ELR (cell line): ENCODE results near the gene RALGAPA2.
"Not testable (repeated sequence)": the region's sequence is repeated elsewhere in the genome, so short reads cannot be mapped to it uniquely, and the experiment has no call there.

Experiments
- DNase-seq: peaks from one replicate; pipeline ENCODE4 v3.0.0-alpha.2; 2015; ENCODE audit warnings: low read depth

RALGAPA2 gene

GRCh38 chr20:20573797-20574196, 138.6 kb downstream of the RALGAPA2 start:
- no peak for DNase-seq

GRCh38 chr20:20571068-20571780, 141.2 kb downstream of the RALGAPA2 start:
- no peak for DNase-seq

- peak; percentile 60 for DNase-seq
Observed at GRCh38 chr20:20568604-20569205, 143.7 kb downstream of the RALGAPA2 start.

DNA sequence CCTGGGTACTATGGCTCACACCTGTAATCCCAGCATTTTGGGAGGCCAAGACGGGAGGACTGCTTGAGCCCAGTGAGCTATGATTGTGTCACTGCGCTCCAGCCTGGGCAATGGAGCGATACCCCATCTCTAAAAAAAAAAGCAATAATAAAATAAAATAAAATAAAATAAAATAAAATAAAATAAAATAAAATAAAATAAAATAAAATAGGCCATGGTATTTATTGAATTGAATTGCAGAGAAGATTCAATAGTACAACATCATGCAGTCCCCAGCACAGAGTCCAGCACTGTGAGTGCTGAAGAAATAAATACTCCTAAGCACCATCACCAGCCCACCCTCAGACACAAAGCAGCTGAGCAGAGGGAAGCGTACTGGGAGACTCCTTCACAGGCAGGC, 144.7 kb downstream of the RALGAPA2 start:
- no peak for DNase-seq

DNA sequence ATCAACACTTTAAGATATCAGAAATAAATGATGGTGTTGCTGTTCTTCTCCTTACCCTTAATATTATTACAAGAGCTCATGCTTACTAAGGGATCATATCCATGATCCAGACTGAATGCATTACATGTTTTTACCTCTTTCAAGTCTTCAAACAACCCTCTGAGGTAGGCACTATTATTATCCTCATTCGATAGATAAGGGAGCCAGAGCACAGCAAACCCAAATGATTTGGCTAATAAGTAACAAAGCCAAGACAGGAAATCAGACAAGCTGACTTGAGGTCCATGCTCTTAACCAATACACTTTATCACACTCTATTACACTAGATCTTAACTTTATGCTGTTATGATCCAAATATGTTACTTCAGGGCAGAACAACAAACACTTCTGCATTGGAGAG, 145.9 kb downstream of the RALGAPA2 start:
- DNase-seq = no peak

DNA sequence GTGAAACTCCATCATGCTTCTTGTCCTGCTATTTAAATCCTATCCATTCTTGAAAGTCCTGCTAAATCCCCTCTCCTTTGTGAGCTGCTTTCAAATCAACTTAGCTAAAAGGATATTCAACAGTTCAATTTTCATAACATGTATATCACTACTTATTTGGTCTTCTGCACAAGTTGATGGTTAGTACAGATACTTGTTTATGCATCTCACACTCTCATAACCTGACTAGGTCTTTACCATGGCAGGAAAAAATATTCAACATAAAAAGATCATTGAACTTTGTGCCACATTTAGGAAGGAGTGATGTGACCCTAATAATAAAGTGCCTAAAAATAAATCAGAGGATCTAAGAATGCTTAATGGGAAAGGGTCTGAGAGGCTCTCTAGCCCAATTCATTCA, 148.2 kb downstream of the RALGAPA2 start:
- DNase-seq = no peak

- no peak for DNase-seq
Observed at GRCh38 chr20:20562507-20562906, 149.9 kb downstream of the RALGAPA2 start.

- DNase-seq = no peak
Observed at GRCh38 chr20:20561841-20562240, 150.6 kb downstream of the RALGAPA2 start.

- DNase-seq = no peak
Observed at GRCh38 chr20:20561172-20561571, 151.3 kb downstream of the RALGAPA2 start.

GRCh38 chr20:20557406-20557805, 155.0 kb downstream of the RALGAPA2 start:
- no peak for DNase-seq

GRCh38 chr20:20555838-20556237, 156.6 kb downstream of the RALGAPA2 start:
- DNase-seq = no peak

DNA sequence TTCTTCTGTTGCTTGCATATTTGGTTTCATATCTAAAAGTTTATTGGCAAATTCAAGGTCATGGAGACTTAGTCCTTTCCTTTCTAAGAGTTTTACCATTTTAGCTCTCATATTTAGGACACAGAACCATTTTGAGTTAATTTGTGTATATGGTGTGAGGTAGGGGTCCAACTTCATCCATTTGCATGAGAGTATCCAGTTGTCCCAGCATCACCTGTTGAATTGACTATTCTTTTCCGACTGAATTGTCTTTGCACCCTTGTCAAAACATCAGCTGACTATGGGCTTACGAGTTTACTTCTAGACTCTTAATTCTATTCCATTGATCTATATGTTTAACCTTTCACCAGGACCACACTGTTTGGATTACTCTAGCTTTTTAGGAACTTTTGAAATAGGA, 157.5 kb downstream of the RALGAPA2 start:
- no peak for DNase-seq

GRCh38 chr20:20553541-20553940, 158.9 kb downstream of the RALGAPA2 start:
- no peak for DNase-seq

DNA sequence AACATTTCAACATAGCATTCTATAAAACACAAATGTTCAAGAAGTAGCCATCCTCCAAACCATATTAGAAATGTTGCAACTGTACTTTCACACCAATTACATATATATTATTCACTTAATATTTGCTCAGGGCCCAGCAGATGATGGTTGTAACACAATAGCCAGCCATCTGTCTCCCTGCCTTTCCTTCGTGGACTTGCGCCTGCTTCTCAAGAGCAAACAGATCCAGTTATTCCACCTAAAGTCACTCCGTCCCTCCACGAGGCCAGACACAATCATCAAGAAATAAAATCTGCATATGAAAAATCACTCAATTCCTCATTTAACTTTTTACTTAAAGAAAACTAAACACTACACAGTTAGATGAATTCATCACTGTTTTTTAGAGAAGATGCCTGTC, 160.4 kb downstream of the RALGAPA2 start:
- DNase-seq = no peak

DNA sequence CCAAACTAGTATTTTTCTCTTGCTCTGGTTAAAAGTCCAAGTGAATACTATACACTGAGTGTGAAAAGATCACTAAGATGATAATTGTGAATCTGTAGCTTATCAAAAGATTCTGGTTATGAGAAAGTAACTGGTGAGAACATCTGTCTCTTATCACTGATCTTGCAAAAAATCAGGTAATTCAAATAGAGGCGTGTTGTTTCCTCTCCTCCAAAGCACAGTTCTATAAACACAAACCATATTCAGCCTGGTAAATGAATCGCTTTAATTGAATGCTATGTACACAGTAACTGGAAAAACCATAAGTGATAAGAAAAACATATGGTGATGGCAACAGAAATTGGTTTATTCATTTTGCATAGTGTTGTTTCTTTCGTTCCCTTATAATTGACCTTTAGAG, 161.0 kb downstream of the RALGAPA2 start:
- DNase-seq = no peak

DNA sequence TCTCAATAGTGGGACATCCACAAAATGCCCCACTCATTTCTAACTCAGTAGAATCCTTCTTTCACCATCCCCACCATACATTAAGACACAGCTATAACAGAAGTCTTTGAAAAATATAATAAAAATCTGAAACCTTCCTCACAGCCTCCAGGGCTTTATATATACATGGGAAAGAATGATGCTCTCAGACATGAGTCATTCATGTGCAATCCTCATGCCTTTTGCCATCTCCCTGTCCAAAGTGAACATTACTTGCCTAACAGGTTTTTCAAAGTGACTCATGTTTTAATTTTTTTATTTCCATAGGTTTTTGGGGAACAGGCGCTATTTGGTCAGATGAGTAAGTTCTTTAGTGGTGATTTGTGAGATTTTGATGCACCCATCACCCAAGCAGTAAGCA, 162.7 kb downstream of the RALGAPA2 start:
- DNase-seq = peak; percentile 88

- peak; percentile 17 for DNase-seq
Observed at GRCh38 chr20:20549267-20549612, 163.2 kb downstream of the RALGAPA2 start.

- DNase-seq = no peak
Observed at GRCh38 chr20:20548527-20549266, 163.7 kb downstream of the RALGAPA2 start.

DNA sequence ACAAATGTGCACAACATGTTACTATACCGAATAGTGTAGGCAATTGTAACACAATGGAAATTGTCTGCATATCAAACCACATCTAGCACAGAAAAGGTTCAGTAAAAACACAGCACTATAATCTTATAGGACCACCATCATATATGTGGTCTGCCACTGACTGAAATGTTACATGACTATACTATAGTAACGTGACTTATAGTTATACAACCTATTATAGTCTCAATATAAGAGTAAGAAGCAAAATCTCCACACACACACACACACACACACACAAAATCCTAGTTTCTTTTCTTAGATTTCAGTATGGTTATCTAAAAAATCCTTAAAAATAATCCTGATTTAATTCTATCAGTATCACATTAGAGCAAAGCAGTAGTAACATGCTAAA, 164.6 kb downstream of the RALGAPA2 start:
- no peak for DNase-seq

GRCh38 chr20:20547221-20547875, 165.1 kb downstream of the RALGAPA2 start:
- DNase-seq = peak; percentile 48

- DNase-seq = no peak
Observed at GRCh38 chr20:20546402-20546801, 166.0 kb downstream of the RALGAPA2 start.

- not testable (repeated sequence) for DNase-seq
Observed at GRCh38 chr20:20543348-20543747, 169.1 kb downstream of the RALGAPA2 start.
